HG02571 (cell line): ENCODE results near the gene GRWD1.

Experiments used
- ATAC-seq: cut with Tn5 transposase; IDR thresholded peaks from one replicate; pipeline ENCODE4 v1.9.1; 2021; ENCODE audit warnings: mild to moderate bottlenecking, moderate library complexity; ENCODE audit not compliant: unreplicated experiment

GRWD1 gene

DNA sequence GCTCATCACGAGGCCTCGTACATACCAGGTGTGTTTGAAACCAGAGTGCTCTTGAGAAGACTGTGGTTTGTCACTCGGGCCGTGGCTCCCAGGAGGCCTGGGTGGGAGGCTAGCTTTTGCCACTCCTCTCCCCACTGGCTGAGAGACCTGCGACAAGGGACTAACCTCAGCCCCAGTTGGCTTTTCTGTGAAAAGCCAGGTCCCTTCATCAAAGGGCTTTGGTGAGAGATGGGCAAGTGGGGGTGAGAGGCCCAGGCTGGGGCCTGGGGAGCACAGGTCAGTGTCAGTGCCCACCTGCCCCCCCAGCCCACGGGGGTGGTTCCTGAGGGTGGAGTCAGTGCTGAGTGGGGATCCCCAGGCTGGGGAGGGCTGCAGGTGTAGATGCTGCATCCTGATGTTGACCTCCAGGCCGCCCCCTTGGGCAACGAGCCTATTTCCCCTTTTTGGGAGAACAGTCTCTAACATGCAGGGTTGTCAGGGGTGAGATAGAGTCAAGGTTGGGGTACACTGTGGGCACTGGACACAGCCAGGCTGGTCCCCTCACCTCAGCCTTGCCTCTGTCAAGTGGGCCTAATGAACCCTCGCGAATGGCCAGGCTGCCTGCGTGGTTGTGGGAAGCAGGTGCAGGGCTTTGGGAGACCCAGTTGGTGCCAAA, 10.3 kb downstream of the GRWD1 start:
- ATAC-seq: no peak

DNA sequence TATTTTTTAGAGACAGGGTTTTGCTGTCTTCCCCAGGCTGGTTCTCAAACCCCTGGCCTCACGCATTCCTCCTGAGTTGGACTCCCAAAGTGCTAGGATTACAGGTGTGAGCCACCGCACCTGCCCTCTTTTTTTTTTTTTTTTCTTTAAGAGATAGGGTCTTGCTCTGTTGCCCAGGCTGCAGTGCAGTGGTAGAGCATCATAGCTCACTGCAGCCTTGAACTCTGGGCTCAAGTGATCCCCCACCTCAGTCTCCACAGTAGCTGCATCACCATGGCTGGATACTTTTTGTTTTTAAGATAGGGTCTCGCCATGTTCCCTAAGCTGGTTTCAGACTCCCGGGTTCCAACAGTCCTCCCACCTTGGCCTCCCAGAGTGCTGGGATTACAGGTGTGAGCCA, 11.1 kb downstream of the GRWD1 start:
- no peak for ATAC-seq

DNA sequence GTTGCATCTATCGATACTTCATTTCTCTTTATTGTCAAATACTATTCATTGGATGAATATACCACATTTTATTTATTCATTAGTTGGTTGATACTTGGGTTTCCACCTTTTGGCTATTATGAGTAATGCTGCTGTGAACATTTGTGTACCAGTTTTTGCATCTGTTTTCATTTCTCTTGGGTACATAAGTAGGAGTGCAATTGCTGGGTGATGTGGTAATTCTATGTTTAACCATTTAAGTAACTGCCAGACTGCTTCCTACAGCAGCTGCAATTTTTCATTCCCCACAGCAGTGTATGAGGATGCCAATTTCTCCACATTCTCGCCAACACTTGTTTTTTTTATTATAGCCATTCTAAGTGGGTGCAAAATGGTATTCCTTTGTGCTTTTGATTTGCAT, 12.2 kb downstream of the GRWD1 start:
- no peak for ATAC-seq

DNA sequence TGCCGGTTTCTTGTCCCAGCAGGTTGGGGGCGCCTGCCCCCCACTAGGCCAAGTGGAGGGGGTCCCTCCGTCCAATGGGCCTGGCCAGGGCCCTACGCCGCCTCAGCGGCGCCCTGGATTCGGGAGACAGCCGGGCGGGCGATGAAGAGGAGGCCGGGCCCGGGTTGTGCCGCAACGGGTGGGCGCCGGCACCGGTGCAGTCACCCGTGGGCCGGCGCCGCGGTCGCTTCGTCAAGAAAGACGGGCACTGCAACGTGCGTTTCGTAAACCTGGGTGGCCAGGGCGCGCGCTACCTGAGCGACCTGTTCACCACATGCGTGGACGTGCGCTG, 15.8 kb downstream of the GRWD1 start:
- no peak for ATAC-seq

DNA sequence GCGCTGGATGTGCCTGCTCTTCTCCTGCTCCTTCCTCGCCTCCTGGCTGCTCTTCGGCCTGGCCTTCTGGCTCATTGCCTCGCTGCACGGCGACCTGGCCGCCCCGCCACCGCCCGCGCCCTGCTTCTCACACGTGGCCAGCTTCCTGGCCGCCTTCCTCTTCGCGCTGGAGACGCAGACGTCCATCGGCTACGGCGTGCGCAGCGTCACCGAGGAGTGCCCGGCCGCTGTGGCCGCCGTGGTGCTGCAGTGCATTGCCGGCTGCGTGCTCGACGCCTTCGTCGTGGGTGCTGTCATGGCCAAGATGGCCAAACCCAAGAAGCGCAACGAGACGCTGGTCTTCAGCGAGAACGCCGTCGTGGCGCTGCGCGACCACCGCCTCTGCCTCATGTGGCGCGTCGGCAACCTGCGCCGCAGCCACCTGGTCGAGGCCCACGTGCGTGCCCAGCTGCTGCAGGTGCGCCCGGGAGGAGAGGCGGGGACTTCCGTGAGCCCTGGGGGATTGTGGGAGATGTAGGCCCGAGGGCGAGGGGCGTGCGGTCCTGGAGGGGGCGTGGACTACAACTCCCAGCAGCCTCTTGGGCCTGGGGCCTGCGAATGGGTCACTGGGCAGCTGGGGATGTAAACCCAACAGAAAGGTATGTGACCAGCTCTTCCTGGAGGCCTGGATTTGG, 16.3 kb downstream of the GRWD1 start:
- no peak for ATAC-seq

DNA sequence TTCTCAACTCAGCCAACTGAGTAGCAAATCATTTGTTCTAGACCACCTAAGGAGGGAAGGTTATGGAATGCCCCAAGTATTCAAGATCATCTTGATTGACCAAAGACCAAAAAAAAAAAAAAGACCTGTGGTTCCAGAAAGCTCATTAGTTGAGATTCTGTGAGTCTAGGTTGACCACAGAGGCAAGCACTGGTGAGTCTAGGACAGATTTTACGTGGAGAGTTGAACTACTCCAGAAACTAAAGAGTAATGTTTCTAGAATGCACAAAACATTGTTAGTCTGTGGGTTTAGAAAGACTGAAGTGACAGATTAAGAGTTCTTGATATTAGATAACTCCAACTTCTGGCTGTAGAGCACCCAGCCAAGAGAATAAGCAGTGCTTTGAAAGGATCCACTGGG, 19.4 kb downstream of the GRWD1 start:
- no peak for ATAC-seq

DNA sequence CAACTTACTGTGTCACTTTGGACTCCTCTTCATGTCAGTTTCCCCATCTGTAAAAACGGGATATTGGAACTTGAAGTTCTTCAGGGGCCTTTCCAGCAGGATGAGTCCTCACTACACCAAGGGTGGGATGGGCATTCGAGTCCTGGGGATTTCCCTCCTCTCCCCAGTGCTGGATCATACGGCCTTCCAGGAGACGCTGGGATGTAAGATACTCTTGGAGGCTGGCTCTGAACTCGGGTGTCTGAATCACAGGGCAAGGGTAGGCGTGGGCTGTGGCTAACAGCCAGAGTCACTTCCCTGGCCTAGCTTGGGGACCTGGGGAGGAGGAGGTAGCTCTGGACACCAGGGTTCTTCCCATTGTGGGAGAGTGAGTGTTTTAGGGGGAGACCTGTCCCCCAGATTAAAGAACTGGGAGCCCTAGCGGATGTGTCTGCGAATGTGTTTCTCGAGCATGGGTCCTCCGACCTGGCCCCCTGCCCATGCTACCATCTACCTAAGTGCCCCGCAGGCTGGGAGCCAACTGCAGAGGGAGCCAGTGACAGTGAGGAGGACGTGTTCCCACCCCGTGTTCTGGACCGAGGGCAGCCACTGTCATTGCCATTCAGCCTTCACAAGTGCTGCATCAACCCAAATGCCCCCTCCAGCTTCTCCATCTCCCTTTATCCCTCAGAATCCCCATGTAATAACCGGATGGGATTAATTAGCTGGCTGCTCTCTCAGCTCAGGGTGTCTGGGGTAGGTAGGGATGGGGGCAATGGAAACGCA, 21.0 kb downstream of the GRWD1 start:
- no peak for ATAC-seq

DNA sequence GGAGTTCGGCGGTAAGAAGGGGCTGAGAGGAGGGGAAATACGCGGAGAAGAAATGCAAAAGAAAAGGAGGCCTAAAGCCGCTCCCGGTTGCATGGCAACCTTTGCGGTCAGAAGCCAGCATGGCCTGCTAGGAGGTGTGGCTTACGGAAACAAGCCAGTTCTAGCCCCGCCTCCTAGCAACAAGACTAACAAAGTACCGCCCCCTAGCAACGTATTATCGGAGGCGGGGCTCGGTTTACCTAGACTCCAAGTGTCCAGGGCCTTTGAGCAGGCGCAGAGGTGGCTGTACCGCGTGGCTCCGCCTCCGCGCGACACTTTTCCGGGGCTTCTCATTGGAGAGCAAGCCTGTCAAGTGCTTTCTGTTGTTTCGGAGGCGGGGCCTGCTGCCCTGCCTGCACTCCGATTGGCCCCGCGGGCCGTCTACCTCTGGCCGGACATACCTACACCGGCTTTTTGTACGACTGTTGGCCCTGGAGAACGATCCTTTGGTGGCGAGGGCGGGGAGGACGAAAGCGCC, 23.0 kb downstream of the GRWD1 start:
- ATAC-seq: peak; percentile 87

DNA sequence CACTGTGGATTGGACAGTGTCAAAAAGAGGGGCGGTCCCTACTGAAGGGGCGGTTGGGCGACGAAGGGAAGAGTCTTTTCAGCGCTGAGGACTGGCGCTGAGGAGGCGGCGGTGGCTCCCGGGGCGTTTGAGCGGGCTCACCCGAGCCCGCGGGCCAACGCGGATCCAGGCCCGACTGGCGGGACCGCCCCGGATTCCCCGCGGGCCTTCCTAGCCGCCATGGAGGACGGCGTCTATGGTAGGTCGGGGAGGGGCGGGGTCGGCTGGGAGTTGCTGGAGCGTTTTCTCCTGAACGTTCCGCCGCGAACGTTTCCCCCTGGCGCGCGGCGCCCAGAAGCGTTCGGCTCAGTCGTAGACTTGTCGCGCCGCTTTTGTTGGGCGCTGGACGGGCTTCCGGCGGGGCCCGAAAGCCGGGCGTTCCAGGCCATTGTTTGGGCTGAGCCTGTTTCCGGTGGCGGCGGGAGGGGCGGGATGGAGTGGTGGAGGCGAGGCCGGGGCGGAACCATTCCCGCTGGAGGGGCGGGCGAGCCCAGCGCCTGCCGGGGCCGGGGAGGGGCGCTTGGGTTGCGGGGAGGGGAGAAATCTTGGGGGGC, 23.6 kb downstream of the GRWD1 start, which contains the start of gene CYTH2:
CYTH2 (plus strand) TSS at position 81 of the 593 bp plus-strand sequence; CDS start at position 220, 139 bp downstream.
- peak; percentile 22 for ATAC-seq

DNA sequence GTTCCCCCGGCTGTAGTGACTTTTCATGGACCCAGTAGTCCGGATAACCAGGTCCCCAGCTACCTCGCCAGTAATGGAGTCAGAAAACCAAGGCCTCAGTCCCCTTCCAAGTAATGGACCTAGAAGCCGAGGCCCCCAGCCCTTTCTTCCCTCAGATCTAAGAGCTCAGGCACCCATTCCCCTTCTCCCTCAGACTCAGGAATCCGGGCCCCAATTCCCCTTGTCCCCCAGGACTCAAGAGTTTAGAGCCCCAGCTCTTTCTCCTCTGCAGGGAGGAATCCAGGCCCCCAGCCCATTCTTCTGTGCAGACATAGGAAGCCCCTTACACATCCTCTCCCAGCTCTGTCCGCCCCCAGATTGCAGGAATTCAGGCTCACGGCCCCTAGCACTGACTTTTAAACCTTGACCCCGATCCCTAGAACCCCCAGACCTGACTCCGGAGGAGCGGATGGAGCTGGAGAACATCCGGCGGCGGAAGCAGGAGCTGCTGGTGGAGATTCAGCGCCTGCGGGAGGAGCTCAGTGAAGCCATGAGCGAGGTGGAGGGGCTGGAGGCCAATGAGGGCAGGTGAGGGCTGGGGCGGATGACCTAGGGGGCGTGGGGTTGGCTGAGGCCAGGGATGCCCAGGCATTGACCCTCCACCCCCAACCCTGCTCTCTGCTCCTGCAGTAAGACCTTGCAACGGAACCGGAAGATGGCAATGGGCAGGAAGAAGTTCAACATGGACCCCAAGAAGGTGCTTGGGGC, 24.3 kb downstream of the GRWD1 start:
- no peak for ATAC-seq

DNA sequence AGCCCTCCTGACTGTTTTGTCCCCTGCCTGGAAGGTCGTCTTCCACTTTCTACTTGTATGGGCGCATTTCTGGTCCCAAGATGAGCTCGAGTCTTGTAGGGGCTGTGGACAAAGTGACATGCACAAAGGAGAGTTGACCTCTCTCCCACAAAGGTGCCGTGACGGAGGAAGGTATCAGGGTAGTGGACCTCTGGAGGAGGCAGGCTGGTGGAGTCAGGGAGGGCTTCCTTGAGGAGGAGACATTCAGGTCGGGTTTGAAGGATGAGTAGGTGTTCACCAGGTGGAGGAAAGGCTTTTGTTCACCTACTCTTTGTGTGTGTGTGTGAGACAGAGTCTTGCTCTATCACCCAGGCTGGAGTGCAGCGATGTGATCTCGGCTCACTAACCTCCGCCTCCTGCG, 25.1 kb downstream of the GRWD1 start:
- ATAC-seq: no peak

DNA sequence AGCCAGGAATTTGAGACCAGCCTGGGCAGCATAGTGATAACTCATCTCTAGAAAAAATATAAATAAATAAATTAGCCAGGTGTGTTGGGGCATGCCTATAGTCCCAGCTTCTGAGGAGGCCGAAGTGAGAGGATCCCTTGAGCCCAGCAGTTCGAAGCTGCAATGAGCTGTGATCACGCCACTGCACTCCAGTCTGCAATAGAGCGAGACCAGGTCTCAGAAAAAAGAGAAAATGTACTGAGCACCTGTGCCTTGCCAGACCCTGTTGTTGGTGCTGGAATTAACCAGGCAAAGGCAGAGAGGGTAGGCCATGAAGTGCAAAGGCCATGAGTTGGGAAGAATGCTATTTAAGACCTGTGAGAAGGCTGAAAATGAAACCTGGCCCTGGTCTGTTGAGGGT, 26.1 kb downstream of the GRWD1 start:
- ATAC-seq: no peak

DNA sequence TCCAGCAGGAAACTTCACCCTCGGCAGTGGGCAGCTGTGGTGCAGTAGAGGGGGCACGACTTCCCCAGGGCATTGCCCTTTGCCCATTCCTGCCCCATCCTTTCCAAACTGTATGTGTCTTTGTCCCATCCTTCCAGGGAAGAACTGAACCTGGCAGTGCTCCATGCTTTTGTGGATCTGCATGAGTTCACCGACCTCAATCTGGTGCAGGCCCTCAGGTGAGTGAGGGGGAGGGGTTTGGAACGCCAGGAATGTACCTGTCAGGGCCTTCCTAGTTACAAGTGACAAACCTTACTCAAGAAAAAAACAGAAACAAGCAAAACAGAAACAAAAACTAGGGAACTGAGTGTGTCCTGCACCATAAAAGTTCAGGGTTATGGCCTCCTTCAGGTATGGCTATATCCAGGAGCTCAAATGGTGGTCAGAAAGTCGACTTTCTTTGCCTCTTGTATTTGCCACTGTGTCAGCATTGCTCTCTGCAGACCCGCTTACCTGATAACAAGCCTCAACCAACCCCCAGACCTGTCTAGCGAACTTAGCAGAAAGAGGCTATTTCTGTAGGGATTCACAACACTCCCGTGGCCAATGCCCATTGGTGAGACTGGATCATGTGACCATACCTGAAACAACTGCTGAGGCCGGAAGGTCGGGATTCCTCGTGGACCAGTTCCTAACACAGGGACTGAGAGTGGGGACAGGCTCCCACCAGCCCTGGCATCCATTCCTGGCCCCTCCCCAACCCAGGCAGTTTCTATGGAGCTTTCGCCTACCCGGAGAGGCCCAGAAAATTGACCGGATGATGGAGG, 27.6 kb downstream of the GRWD1 start:
- ATAC-seq: no peak

DNA sequence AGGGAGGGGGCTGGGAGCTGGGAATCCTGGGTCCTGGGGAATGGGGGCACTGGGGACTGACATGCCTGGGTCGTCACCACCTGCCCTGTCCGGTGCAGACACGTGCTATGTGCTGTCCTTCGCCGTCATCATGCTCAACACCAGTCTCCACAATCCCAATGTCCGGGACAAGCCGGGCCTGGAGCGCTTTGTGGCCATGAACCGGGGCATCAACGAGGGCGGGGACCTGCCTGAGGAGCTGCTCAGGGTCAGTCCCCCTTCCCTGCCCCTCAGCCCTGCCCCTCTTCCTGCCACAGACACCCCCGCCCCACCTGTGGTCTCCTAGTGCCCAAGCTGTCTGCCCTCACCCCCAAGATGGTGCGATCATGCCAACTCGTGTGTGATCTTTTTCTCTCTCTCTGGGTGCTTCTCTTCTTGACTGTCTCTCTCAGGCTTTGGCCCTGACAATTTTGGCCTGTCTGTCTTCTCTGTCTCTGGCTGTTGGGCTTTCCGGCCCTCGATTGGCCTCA, 28.4 kb downstream of the GRWD1 start:
- ATAC-seq: no peak

DNA sequence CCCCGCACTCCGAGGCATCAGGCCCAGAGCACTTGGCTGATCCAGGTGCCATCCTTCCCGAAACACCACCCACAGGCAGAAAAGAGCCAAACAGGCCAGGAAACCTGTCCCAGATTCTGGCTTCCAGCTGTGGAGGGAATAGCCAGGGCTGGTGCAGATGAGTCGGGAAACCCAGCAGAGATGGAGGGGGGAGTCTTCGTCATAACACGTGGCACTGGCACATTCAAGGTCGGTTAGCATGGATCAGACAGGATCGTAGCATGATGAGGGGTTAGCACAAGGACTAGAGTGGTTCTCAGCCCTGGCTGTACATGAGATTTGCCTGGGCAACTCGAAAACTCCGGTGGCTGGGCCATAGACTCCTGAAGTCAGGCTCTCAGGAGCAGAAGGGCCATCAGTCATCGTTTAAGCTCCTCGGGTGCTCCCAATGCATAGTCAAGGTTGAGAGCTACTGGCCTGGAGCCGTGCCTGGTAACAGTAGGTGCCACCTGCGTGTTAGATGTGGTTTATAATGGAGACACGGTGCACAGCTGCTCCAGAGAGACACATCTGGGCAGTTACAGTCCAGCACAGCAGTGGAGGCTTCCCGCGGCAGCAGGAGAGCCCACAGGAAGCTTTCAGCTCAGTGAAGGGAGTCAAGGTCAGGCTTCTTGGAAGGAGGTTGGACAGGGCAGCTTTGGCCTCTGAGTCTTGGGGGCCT, 29.7 kb downstream of the GRWD1 start:
- ATAC-seq: no peak

DNA sequence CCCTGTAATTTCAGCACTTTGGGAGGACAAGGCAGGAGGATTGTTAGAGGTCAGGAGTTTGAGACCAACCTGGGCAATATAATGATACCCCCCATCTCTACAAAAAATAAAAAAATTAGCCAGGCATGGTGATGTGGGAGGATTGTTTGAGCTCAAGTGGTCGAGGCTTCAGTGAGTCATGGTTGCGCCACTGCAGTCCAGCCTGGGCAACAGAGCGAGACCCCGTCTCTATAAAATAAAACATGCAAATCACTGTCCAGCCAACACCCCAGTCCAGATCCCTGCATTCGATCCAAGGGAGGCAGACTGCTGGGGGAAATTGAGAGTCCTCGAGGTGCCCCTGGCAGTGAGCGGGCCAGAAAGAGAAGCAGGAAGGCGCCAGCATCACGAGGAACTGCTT, 30.4 kb downstream of the GRWD1 start:
- no peak for ATAC-seq

DNA sequence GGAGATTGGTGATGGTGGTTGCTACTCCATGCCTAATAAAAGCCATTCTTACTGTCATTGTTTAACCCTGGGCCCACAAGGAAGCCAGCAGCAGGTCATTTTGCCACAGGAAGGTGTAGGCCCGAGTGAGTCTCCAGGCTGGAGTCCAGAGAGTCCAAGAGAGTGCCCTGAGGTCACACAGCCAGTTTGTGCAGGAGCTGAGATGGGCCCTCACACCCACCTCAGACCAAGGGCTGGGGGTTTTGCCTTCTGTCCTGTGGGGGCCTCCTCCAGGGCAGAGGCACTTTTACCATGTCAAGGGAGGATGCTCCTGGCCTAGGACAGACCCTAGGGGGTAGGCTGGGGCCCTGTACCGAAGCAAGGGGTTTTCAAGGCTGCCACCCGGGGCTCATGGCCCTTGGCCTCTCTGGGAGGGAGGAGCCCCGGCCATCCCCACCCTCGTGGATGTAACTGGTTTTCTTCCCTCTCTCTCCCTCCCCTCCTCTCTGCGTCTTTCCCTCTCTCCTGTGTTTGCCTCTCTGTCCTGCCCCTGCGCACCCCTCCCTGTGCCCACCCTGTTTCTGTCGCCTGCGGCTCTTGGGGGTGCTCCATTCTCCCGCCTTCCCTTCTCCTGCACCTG, 31.4 kb downstream of the GRWD1 start:
- ATAC-seq: no peak

DNA sequence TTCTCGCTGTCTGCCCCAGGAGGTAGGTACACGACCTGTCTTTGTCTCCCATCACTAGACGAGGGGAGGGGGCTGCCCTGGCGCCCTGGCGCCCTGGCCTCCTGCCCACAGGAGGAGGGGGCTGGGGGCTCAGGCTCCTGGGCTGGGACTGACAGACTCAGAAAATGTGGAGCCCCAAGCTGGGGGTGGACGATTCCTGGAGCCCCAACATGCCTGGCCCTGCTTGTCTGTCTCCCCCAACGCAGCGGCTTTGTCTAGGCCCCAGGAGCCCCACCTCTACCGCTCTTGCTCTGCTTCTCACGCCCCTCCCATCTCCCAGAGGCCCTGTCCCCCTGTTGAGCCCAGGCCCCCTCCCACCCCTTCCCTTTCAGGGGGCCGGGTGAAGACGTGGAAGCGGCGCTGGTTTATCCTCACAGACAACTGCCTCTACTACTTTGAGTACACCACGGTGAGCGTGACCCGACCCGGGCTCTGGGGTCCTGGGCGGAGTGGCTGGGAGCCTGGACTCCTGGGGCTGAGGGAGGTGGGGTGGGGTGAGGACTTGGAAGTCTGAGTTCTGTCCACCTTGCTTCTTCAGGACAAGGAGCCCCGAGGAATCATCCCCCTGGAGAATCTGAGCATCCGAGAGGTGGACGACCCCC, 32.0 kb downstream of the GRWD1 start:
- no peak for ATAC-seq
